Measurements from ENCODE around the gene RTN4R. TPM values are rescaled to one million over a fixed set of nuclear protein-coding genes. Genes with fewer than 3 reads are reported as not detected.

RTN4R gene
- total and polyA plus RNA-seq, 9 of the 15 experiments (the other 6 are each of a cell fraction or from before 2014, with no cell fraction given) = 0.04 to 2.8 (median 1.4) TPM; not detected in 3

GRCh38 chr22:20247010-20247505 is 21.1 kb downstream of the RTN4R start (continued):
- no peak for TF ChIP-seq FOXP4 (CRISPR knock-in tag; IDR thresholded peaks at IDR 0.05; ENCODE audit: borderline replicate concordance)
- TF ChIP-seq ZBTB12 (CRISPR knock-in tag; IDR thresholded peaks at IDR 0.05) = peak; percentile 71
- TF ChIP-seq ZC3H11A (IDR thresholded peaks at IDR 0.05; ENCODE audit: low read depth, low read length) = no peak
- TF ChIP-seq SP2 (IDR thresholded peaks at IDR 0.05; ENCODE audit: extremely low read depth, low read depth, low read length, poor library complexity, severe bottlenecking) = peak; percentile 12
- no peak for TF ChIP-seq ZNF780A (CRISPR knock-in tag; IDR thresholded peaks at IDR 0.05)
- TF ChIP-seq FOXK1 (CRISPR knock-in tag; IDR thresholded peaks at IDR 0.05; ENCODE audit: borderline replicate concordance) = no peak
- TF ChIP-seq, protein P1, sequence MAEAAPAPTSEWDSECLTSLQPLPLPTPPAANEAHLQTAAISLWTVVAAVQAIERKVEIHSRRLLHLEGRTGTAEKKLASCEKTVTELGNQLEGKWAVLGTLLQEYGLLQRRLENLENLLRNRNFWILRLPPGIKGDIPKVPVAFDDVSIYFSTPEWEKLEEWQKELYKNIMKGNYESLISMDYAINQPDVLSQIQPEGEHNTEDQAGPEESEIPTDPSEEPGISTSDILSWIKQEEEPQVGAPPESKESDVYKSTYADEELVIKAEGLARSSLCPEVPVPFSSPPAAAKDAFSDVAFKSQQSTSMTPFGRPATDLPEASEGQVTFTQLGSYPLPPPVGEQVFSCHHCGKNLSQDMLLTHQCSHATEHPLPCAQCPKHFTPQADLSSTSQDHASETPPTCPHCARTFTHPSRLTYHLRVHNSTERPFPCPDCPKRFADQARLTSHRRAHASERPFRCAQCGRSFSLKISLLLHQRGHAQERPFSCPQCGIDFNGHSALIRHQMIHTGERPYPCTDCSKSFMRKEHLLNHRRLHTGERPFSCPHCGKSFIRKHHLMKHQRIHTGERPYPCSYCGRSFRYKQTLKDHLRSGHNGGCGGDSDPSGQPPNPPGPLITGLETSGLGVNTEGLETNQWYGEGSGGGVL (CRISPR knock-in tag; IDR thresholded peaks at IDR 0.05) = no peak
- TF ChIP-seq NCOA4 (IDR thresholded peaks at IDR 0.05; ENCODE audit: partially characterized antibody) = no peak
- TF ChIP-seq ETS2 (tag; IDR thresholded peaks at IDR 0.05; ENCODE audit: borderline replicate concordance, poor library complexity, severe bottlenecking) = no peak
- TF ChIP-seq NR1H2 (CRISPR knock-in tag; IDR thresholded peaks at IDR 0.05) = no peak
- TF ChIP-seq JUNB (CRISPR knock-in tag; conservative IDR thresholded peaks at IDR 0.05) = 0 out of 2 replicates have a peak, but pooled peaks have one; percentile 2
- TF ChIP-seq, protein P2, sequence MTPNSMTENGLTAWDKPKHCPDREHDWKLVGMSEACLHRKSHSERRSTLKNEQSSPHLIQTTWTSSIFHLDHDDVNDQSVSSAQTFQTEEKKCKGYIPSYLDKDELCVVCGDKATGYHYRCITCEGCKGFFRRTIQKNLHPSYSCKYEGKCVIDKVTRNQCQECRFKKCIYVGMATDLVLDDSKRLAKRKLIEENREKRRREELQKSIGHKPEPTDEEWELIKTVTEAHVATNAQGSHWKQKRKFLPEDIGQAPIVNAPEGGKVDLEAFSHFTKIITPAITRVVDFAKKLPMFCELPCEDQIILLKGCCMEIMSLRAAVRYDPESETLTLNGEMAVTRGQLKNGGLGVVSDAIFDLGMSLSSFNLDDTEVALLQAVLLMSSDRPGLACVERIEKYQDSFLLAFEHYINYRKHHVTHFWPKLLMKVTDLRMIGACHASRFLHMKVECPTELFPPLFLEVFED (CRISPR knock-in tag; conservative IDR thresholded peaks at IDR 0.05) = peak; percentile 79; the same call in 1 of the 2 replicates
- TF ChIP-seq ZNF57 (CRISPR knock-in tag; IDR thresholded peaks at IDR 0.05) = no peak
- TF ChIP-seq RBFOX2 (IDR thresholded peaks at IDR 0.05; ENCODE audit: low read depth, low read length) = 0 out of 2 replicates have a peak, but pooled peaks have one; percentile 5
- TF ChIP-seq, protein P3, sequence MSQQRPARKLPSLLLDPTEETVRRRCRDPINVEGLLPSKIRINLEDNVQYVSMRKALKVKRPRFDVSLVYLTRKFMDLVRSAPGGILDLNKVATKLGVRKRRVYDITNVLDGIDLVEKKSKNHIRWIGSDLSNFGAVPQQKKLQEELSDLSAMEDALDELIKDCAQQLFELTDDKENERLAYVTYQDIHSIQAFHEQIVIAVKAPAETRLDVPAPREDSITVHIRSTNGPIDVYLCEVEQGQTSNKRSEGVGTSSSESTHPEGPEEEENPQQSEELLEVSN (IDR thresholded peaks at IDR 0.05; ENCODE audit: borderline replicate concordance in 1 of 2, extremely low read depth in 1 of 2, insufficient read depth in 1 of 2, insufficient read length in 1 of 2, low read depth in 1 of 2, low read length in 1 of 2, poor library complexity in 1 of 2, severe bottlenecking in 1 of 2) = peak in 1 of 2 experiments; percentile 41

Measured in K562 (cell line).